GM21423 (cell line): ENCODE data around the gene TLR4.
A peak's percentile ranks its signal among the peaks of the same experiment; 100 is the strongest.

Experiments used
- ATAC-seq: cut with Tn5 transposase; IDR thresholded peaks from one replicate; pipeline ENCODE4 v1.9.1; 2021; ENCODE audit warnings: mild to moderate bottlenecking, moderate library complexity; ENCODE audit not compliant: unreplicated experiment

Gene TLR4

GRCh38 chr9:117742131-117742530 is 37.9 kb downstream of the TLR4 start:
- no peak for ATAC-seq

DNA sequence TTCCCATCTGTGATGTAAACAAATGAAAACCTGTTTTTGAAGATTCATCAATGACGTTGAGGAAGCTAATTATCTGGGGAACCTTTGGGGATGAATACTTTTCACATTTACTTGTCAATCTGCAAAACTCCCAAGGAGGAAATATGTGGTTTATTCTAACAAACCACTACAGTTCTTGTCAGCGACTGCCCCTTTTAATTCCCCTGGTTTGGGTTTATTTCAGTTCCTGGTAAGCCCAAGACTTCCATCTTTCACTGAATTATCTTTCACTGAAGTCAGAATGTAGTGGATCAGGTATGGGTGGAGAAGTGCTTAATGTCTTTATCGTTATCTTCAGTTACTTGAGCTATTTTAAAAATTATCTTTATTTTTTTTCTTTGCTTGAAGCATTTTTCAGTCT is 40.2 kb downstream of the TLR4 start:
- no peak for ATAC-seq

GRCh38 chr9:117744856-117745389 is 40.7 kb downstream of the TLR4 start:
- ATAC-seq: peak; percentile 56

GRCh38 chr9:117745598-117745997 is 41.4 kb downstream of the TLR4 start:
- ATAC-seq: no peak

- ATAC-seq: no peak
Observed at GRCh38 chr9:117746263-117746662, 42.1 kb downstream of the TLR4 start.

GRCh38 chr9:117747386-117747970 is 43.3 kb downstream of the TLR4 start:
- ATAC-seq: no peak

DNA sequence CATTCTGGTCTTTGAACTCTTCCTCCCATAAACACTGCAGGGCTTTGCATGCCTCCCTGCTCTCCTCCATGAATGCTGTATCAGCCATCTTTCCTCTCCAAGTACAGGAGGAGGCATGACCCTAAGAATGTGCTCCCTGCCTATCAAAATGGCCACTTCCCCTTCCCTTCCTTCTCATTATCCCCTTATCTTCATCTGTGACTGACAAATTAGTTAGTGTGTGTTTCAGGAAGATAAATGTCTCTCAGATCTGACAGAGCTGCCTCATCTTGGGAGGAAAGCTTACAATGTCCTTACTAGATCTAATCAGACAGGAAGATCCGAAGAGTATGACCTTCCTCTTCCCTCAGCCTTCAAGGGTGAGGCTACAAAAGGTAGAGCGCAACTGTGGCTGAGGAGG is 46.2 kb downstream of the TLR4 start:
- ATAC-seq: no peak

- no peak for ATAC-seq
Observed at GRCh38 chr9:117752894-117753293, 48.7 kb downstream of the TLR4 start.

DNA sequence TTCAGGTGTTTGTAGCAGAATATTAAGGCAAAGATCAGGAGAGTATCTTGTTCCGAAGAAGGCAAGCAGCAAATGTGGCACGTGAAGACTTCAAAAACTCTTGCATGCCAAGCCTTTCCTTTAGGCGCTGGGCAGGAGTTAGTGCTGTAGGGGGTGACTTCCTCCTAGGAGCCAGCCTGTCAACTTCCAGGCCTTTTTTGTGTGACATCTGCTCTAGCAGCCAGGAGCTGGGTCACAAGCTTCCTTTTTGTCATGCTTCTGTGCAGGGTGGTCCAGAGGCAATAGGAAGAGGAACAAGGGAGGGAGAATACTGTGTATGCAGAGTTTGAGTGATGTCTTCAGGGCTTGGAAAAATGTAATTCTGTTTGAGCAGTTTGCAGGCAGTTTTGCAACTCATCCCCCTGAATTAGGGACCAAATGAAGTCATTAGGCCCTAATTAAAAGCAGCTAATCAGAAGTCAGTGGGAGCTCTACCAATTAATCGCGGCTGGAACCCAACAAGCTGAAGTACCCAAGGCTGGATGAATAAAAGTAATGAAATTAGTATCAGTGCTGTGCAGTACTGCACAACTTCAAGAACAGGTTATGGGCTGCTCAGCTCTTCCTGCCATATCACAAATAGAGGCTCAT is 53.5 kb downstream of the TLR4 start:
- no peak for ATAC-seq

GRCh38 chr9:117763314-117763713 is 59.1 kb downstream of the TLR4 start:
- ATAC-seq: no peak

DNA sequence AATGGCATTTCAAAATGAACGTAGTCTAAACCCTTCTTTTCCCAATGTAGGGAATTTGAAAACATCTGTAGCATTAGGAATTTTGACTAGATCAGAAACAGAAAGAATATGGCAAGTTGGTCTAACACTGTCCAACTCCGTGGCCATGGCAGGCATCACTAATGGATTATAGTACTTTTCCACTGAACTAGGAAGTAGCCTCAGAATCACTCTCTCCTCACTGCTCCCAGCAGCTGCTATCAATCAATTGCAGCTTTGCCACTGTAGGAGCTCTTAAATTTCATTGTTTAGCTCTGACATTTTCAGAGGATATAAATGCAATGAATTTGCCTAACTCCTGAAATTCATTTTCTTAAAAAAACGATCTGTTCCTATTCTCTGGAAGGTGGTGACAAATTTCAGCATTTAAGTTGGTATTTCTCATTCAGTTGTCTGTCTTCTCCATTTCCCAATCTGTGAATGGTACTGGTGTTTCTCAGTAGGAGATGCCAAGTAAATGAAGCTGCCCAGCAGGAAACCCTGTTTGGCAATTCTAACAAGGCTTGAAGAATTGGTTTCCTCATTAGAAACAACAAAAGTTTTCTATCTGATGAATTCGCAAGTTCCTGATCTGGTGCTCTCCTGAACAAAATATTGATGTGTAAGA is 64.7 kb downstream of the TLR4 start:
- no peak for ATAC-seq

DNA sequence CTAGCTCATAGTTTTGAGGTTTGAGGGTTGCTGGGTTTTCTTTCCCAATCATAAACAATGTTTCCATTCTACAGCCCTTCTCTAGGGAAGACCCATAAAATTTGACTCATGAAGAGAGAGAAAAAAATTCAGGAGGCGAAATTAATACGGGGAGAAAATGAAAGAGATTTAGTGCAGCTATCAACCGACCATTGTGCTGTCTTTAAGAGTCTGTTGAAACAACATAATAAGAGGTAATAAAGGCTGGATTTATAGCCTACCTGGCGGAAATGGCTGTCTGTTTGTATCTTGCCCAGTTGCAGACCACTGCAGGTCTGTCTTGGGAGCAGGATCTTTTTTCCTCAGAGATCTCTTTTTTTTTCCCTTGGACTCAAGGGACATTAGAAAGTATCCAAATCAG is 66.9 kb downstream of the TLR4 start:
- ATAC-seq: no peak

- ATAC-seq: no peak
Observed at GRCh38 chr9:117772960-117773359, 68.8 kb downstream of the TLR4 start.
